NK-92 (cell line): ENCODE measurements around the gene TPD52L1.

Experiments used
- DNase-seq: peaks from one replicate; lab custom pipeline; 2025; ENCODE audit not compliant: unreplicated experiment; lab: John Stamatoyannopoulos, UW

The TPD52L1 gene

DNA sequence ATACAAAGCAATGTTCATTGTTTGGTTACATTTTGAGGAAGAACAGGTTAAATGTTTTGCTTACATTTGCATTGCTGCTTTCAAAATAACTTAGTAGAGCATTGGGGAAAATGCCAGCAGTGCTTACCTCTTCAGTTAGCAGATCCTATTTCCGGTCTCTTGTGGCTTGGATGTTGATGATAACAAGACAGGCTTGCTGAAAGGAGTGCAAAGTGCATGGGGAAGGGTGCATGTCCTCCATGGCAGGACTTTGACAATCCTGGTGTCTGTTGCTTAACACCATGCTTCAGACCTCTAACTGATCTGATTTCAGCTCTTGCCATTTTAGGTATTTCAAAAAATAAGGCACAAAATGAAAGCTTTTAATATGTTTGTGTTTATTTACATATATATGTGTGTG is 21.1 kb downstream of the TPD52L1 start:
- DNase-seq: no peak

DNA sequence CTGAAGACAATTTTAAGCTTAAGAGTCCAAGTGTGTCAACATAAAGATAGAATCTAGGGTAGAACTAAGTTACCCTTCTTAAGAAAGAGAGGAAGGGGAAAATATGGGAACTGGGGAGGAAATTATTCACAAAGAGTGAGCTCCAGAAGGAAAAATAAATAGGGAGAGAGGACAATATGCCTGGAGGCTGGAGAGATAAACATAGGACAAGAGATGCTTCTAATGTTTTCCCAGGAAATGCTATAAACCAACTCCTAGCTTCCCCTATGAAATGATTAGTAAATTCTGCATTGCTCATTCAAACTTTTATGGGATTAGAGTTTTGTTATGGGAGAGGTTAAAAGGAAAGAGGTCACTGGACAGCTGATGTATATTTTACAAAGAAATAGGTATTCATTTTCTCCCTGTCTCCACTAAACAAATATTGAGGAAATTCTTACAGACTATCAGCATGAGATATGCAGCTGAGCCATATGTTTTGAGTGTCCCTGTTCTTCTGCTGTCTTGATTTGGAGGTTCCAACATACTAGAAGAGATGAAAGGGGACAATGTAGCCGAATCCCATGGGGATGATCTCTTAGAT is 22.0 kb downstream of the TPD52L1 start:
- DNase-seq: no peak

DNA sequence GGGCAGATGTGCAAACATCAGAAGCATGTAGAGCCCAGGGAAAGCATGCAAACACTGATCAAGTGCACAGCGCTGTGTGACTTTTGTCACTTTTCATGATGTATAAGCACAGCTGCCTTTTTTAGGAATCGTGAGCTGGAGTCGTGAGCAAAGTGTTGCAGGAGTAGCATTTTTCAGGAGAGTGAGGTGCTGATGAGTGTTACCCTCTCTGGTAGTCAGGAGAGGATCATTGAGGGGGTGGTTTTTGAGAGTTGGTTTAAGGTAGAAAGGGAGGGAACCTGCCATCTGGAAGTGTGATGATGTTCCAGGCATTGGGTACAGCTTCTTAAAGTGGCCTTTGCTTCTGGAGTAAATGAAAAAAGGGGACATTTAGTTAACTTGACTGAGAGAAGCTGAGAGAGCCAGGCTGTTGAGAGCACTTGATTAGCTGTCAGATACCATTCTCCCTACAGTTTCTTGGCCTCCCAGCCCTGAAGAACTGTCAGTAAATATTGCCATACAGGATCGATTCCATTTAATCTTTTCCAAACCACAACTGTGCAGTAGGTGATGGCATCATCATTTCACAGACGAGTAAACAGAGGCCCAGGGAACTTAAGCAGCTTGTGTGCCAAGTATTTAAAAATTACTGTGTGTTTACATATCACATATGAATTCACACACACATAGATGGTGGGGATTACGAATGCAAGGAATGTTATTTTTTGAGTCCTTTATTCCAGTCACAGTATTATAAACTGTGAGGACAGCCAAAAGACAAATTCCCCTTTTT is 28.9 kb downstream of the TPD52L1 start:
- no peak for DNase-seq

DNA sequence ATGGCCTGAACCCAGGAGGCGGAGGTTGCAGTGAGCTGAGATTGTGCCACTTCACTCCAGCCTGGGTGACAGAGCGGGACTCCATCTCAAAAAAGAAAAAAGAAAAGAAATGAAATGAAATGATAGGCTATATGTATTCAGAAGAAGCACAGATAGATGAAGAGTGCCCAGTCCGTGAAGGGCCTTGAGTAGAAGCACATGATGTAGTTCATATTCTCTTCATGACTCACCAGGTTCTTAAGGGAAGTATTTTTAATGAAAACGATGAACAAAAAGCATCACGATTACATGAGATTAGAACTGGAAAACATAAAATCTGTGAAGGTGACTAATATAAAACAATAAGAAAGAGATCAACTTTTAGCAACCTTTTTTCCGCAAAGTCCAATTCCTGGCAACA is 29.8 kb downstream of the TPD52L1 start:
- no peak for DNase-seq

DNA sequence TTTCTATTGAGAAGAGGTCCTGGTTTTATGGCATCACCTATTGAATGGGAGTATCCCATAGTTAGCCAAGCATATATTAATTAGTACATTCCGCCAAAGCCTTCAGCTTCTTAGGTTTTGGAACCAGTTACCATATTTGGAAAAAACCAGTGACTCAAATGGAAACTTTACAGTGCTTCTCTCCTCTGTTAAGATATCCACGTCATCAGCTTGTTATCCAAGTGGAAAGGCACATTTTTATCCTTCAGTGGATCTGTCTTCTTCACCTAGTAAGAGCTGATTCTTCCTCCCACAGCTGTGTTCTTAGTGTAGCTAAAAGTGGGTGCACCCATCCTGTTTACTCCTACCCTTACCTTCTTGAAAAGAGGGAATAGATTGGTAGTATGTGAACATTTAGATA is 34.5 kb downstream of the TPD52L1 start:
- DNase-seq: no peak

DNA sequence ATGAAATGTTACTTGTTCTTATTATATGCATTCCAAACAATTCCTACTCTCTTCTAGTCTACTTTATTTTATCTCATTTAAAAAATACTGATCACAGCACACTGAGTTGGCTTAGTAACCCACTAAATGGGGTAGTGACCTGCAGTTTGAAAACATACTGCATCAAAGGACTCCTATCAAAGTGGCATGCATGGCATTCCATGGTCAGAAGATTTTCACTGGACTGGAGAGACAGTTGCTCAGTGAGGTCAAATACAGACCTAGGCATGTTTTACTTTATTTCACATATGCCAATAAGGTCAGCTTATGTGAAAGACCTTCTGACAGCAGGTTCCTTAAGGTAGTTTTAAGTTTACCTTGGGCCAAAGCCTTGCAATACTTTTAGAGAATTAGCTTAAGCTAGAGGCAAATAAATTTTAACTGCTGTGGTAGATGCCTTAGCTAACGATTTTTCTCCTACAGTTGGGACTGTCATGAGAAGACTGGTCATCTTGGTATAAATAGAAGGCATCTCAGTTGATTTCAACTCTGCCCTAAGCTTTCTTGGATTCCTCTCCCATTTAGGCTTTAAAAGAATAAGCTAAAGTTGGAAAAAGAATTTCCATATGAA is 35.1 kb downstream of the TPD52L1 start:
- DNase-seq: no peak

DNA sequence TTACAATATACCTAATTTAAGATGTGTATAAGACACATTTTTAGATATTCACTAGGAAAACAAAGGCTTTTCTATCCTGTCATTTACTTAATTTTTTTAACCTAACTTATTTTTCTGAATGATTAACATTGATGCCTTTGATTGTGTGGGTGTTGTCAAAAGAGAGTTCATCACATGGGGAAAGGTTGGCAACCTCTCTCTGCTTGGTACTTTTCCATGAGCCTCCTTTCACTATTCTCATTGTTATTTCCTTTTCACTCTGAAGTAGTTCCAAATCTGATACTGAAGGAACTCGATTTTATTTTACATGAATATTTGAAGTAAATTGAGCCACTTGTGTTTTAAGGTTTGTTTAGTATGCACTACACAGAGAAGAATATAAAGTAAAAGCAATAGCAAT is 35.9 kb downstream of the TPD52L1 start:
- DNase-seq: no peak

DNA sequence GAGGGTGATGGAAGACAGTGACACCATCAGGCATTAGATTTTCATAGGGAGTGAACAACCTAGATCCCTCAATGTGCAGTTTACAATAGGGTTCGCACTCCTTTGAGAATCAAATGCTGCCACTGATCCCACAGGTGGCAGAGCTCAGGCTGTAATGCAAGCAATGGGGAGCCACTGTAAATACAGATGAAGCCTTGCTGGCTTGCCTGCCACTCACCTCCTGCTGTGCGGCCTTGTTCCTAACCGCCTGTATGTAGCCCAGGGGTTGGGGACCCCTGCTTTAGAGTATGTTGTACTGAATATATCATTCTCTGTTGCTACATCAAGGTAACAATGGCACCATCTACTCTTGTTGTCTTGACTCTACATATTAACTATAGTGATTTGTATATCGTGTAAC is 37.1 kb downstream of the TPD52L1 start:
- no peak for DNase-seq

DNA sequence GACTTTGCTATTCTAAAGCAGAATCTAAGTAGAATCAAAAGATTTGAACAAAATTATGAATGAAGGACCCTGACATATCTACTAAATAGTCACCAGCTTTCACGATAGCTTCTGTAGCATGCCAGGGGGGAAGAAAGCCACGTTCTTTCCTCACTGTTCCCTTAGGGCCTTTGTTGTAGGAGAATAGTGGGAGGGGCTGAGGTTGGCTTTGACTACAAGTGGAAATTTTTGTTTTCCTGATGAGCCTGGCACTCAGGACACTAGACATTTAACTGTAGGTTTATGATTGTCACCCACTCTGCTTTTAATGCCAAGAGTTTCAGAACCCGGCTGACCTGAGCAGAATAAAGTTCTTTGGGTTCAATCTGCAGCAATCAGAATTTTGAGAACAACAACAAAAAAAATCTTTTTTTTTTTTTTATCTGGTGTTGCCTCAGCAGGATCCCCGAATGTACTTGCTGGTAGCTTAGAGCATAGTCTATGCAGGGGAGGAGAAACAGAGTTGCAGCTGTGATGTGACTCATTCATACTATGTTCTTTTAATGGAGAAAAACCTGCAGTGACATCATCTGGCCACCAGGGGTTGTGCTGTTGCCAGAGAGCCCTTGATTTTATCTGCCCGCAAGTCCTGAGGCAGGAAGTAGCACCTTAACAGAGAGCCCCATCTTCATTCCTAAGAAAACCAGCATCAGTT is 38.5 kb downstream of the TPD52L1 start:
- DNase-seq: no peak

DNA sequence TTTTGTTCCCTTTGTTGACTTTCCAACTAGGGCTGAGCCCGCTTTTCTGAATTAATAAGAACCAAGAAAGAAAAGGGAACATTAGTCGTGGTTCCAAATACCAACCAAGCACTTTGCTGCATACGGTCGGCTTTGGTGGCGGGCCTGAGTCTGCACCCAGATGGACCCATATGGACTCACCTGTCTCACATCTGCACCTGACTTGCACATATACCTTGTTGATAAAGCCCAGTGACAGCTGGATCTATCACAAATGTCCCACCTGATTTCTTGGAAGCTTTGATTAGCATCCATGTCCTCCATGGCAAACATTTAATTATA is 39.0 kb downstream of the TPD52L1 start:
- no peak for DNase-seq

DNA sequence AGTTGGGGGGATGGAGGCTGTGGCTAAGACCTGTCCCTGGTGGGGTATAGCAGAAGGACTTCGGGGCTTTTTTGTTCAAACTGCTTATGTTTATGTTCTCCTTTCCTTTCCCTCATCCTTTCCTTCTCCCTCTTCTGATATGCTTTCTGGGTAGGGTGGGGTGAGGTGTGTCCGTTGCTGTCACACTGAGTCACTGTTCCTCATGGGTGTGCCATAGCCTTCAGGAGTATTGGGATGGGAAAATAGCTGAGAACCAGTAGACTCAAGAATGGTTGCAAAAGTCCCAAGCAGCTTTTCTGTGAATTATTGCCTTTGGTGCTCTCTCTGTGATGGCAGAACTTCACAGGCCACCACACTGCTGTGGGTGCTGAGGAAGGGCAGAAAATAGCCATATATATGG is 39.6 kb downstream of the TPD52L1 start:
- DNase-seq: no peak

DNA sequence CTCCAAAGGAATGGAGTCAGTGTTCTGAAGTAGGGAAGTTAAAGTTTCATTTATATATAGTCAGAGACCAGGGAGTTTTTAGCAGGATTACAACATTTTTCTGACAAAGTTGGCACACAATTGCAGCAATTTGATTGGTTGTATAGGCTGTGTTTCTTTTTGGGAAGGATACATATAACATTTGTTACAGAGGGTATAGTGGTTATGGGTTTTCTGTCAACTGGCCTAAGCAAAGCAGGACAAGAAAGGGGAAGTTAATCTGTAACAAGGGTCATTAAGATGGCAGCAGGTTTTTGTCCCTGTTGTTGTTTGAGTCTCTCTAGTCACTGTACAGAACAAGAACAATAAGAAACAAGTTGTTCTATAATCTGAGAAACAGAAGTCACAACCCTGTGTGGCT is 41.4 kb downstream of the TPD52L1 start:
- DNase-seq: no peak

DNA sequence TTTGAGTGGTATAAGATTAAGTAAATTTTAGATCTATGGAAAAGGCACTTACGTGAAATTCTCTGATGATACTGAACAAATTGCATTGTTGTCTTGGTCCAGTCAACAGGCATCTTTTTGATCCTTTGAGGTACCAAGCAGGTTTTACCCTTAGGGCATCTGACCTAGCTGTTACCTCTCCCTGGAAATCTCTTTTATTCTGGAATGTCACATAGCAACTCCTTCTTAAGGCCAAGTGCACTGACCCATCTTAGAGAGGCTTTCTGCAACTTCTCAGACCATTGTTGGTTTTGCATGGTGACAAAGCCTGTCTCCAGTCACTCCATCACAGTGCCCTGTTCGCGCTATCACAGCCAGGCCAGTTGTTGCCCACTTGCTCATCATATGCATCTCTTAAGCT is 42.0 kb downstream of the TPD52L1 start:
- no peak for DNase-seq

DNA sequence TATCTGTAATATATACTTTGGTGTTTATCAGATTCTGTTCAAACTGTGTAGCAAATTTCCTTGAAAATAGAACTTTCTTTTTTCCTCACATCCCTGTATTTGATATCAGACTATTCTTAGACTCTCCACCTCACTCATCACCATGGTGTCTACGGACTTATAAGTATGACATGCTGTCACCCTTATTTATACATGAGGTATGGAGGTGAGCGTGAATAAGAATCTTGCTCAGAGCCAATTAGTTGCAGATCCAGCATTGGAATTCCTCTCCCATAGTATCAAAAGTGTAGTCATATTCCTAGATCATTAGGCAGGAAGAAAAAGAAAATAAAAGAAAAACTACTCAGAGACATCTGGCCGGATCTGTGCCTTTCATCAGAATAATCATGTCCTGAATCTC is 43.0 kb downstream of the TPD52L1 start:
- no peak for DNase-seq

DNA sequence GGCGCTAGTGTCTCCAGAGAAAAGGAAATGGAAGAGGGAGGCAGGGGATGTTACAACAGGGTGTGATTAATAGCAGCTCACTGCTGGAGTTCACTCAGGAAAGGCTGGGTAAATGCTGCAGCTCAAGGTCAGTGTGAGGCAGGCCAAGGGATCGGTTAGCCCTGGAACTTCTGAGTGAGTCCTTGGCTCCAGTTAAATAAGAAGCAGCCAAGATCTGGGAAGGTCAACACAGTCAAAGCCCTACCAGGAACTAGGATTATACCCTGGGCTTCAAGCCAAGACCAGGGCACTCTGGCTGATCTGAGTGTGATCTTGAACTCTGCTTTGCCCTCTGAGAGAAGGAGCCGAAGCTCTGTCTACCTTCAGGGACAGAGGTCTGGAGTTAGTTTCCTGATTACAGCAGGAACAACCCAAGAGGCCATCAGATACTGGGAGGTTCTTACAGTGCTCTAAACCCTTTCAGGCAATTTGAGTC is 44.3 kb downstream of the TPD52L1 start:
- no peak for DNase-seq

DNA sequence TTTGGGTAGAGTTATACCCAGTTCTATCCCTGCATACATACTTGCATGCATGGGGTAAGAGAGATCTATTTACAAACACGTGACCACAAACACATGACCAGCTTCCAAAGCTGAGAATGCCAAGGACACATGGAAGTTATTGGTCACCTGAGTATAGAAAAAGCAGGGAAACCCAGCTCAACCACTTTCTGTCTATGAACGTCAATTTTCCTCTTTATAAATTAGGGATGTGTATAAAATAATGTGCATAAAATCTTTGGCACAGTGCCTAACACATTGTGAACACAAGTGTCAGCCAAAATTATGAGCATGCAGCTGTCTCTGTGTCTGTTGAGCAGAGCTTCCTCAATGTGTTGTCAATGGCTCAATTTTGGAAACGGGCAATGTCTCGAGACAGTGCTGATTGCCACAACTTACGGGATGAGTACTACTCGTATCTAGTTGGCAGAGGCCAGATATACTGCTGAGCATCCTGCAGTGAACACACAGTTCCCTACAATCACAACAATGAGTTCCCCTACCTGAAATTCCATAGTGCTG is 44.9 kb downstream of the TPD52L1 start:
- DNase-seq: no peak

DNA sequence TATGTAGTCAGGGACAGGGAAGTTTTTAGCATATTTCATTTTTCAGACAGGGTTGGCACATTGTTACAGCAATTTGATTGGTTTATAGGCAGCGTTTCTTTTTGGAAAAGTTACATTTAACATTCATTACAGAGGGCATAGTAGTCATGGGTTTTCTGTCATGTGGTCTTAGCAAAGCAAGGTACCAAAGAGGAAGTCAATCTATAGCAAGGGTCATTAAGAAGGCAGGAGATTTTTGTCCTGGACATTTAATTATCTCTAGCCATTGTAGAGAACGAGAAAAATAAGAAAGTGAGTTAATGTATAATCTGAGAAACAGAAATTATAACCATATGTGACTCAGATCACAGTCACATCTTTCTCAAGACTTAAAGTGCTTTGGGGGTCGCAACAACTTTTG is 47.4 kb downstream of the TPD52L1 start:
- no peak for DNase-seq

DNA sequence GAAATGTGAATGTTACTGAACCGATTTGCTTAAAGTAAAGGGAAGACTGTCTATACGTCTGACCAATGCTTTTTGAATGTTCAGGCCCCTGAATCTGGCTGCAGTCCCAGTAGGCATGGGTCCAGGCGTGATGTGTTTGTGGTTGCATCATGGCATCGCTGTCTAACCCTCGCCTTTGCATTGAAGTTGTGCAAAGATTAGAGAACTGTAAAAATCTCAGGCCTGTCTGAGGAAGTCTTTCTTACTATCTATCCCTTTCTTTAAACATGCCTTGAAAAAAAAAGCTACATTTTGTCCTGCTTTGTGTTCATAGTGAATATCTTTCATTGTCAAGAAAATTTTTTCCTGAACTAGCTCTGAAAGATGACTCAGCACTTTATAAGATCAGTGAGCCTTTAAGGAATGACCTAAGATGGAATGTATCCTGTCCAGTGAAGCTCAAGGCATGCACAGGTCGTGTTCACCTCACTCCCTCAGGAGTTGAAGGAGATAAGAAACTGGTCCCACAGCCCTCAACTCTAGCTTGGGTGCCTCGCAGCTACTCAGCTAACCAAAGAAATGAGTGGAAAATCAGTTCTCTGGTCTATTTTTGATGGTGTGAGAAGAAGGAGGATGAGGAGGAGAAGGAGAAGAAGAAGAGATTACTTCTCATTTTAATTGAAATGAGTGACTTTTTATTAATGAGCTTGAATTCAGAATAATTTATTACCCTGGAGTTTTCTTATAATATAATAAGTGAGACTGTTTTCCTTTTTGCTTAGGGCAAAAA is 48.6 kb downstream of the TPD52L1 start:
- no peak for DNase-seq

DNA sequence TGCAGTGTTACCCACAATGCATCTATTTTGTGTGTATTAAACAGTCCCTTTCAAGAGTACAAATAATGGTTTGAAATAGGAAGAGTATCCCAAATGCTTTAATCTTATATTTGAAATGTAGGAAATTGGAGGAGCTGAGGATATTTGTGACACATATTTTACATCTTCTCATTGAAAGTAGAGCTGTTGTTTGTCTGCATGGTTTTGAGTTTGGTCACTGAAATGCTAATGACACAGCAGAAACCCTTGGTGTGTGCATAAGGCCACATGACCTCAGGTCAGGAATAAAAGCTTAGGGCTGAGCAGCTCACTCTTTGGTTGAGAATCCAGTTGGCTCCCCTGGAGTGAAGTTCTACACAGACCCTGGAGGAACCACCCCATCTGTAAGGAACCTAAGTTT is 49.8 kb downstream of the TPD52L1 start:
- no peak for DNase-seq

DNA sequence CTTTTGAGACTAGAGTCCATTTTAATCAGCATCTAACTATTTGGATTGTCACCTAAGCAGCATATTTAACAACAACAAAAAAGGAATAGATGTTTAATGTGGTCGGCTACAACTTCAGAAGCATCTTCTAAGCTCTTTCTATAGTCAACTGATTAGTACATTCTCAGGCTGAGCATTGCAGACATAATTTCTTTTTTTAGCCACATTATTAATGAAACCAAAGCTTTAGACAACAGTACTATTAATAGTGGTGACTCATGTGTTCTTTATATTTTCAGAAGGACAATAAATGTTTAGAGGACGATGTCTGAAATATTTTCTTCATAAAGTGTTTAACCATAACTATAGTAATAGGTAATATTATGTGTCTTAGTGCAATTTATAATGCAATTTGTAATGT is 52.4 kb downstream of the TPD52L1 start:
- DNase-seq: no peak

DNA sequence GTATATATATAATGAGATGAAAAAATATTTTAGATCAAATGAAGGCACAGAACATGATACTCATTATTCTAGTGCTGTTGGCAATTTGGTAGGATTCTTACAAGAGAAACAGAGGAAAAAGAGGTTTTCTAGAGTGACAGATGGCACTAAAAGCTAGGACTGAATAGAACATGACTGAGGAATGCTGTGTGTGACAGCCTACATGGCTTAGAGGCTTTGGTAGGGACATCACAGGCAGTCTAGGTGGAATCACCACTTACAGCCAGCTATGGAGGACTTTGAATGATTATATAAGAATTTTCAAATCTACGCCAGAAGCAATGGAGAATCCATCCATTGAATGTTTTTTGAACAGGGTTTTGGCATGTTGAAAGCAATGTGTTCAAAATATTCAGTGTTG is 52.8 kb downstream of the TPD52L1 start:
- no peak for DNase-seq
